Measurements from ENCODE around the gene IDI1.
"Not testable (repeated sequence)": the region's sequence is repeated elsewhere in the genome, so short reads cannot be mapped to it uniquely, and the experiment has no call there.

IDI1 gene

DNA sequence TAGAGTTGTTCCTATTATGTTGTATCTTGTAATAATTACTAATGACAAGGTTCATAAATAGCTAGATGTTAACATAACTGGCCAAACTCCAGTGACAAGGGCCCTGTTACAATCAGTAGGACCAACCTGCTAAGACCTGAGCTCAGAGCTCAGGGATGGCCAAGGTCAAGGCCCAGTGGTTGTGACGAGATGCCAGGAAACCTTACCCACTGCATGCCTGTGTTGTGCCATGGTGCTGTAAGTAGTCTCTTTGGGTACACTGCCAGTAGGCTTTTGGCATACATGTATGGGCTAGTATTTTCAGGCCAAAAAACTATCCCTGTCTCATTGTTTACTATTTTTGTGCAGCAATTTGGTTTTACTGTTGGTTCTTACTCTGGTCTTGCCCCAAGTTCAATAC, 15.3 kb downstream of the IDI1 start:
- DNase-seq, result no peak

DNA sequence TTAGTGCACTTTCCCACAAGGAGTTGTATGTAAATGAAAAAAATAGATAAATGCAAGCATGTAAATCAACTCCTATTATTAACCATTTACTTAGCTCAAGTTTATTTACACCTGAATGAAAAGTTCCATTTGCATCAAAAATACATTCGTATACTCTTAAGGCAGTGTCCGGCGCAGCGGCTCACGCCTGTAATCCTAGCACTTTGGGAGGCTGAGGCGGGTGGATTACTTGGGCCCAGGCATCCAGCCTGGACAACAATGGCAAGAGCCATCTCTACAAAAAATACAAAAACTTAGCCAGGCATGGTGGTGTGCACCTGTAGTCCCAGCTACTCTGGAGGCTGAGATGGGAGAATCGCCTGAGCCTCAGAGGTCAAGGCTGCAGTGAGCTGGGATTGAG, 19.1 kb downstream of the IDI1 start:
- no peak for DNase-seq

DNA sequence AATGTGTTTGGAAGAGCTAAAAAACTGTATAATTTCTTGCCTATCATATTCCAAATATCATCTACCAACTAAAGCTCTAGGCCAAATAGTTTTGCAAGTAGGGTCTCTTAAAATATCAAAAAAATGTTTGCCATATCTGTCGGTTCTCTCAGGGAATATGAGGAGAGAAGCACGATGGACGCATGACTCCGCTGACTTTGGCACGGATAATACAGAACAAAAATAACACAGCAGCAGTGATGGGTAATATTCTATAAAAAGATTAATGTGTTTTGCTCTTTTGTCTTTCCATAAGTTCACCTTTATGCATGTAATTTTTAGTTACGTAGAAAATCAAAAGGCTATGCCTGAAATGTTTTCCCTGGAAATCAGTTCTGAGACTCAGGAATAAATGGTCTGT, 22.3 kb downstream of the IDI1 start:
- DNase-seq, result no peak

- no peak for DNase-seq
Observed at GRCh38 chr10:1025683-1026082, 23.2 kb downstream of the IDI1 start, which contains the start of gene IDI2. IDI2 (minus strand) TSS chr10:1025859; CDS start chr10:1024723, 1,136 bp downstream.

GRCh38 chr10:1024103-1024502, 24.8 kb downstream of the IDI1 start:
- DNase-seq, result no peak

DNA sequence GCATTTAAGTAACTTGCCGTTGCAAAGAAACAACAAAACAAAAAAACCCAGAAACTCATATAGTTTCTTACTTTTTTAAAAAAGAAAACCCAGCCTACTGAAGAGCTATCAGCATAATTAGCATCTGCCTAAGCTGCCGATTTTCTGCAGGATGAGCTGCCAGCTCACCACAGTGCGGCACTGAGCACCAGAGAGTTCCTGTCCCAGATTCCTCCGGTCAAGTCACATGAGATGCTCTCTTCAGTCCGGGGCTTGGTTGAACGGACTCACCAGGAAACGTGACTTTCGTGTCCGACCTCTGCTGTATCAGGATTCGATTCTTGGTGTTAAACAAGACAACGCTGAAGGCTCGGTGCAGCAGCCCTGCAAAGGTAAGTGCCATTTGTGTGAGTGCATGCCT, 26.5 kb downstream of the IDI1 start:
- DNase-seq, result no peak

- no peak for DNase-seq
Observed at GRCh38 chr10:1020958-1021357, 28.0 kb downstream of the IDI1 start.

GRCh38 chr10:1020460-1020859, 28.5 kb downstream of the IDI1 start:
- DNase-seq, result no peak

DNA sequence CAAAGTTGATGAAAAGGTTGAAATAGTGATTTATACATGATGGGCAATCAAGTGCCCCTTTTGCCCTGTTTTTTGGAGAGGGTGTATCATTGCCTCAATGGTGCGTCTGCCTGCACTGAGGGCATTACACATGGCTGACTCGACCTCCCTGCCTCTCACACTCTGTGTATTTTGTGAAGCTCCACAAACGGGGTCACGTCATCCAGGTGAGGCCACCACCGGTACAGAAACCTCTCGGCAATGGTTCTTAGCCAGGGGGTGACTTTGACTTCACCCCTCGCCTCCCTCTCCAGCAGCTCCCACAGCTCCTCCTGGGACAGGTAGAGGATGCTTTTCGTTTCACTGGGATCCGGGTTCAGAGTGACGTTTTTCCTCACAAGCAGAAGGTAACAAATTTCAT, 29.6 kb downstream of the IDI1 start:
- no peak for DNase-seq

DNA sequence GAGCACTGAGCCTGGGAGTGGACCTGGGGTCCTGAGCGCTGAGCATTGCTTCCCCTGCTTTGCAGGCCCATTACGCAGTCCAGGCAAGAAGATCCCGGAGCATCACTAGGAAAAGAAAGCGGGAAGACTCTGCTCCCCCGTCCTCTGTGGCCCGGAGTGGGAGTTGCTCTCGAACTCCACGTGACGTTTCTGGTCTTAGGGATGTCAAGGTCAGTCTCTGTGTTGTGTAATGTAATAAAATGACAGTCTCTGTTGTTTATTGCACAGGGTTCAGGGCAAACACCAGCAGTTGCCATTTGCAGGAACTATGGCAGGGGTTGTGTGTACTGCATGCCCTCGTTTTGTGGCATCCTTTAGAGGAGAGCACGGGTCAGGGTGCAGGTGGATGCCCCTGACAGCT, 33.2 kb downstream of the IDI1 start:
- DNase-seq, result no peak

DNA sequence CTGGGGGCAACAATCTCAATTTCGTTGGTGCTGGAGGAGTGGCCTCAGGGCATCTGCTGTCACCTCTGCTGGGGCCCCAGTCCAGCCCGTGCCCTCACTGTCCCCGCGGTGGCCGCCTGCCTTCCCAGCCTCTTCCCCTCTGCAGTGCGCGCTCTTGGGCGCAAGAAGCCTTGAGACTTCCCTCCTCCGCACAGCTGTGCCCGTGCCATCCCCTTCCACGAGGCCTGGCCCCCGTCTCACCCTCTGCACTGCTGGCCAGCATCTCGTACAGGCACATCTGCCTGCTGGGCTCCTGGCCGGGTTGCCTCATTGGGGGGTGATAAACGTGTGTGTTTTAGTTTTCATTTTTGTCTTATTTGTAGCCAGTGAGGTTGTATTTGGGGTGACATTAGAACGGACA, 37.2 kb downstream of the IDI1 start:
- DNase-seq, result no peak

- DNase-seq, result no peak
Observed at GRCh38 chr10:1010703-1011102, 38.2 kb downstream of the IDI1 start.

DNA sequence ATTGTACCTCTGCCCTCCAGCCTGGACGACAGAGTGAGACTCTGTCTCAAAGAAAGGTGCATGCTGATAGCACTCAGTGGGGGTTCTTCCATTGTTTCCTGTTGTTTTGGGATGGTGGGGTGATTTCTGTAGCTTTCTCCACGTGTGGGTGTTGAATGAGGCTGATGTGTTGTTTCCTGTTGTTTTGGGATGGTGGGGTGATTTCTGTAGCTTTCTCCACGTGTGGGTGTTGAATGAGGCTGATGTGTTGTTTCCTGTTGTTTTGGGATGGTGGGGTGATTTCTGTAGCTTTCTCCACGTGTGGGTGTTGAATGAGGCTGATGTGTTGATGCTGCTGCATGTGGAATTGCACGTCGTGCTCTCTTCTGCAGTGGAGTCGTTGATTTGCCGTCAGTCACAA, 39.0 kb downstream of the IDI1 start:
- DNase-seq, result not testable (repeated sequence)

- no peak for DNase-seq
Observed at GRCh38 chr10:1009071-1009494, 39.8 kb downstream of the IDI1 start.

DNA sequence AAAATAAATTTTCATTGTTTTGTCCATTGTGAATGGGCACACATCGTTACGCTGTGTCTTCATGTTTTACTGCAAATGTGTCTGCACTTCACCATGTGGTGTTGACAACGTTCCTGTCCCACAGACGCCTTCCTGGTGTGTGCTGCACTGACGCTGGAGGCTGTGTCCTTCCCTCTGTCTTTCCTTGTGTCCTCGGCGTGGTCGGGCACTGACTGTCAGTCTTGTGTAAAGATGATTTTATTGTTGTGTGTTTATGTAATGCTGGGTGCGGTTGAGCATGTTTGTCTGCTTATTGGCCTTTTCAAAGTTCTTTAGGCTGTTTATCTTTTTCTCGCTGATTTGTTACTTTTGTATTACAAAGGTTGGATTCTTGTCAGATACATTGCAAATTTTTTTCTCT, 41.3 kb downstream of the IDI1 start:
- DNase-seq, result no peak

- no peak for DNase-seq
Observed at GRCh38 chr10:1006573-1006972, 42.3 kb downstream of the IDI1 start.

DNA sequence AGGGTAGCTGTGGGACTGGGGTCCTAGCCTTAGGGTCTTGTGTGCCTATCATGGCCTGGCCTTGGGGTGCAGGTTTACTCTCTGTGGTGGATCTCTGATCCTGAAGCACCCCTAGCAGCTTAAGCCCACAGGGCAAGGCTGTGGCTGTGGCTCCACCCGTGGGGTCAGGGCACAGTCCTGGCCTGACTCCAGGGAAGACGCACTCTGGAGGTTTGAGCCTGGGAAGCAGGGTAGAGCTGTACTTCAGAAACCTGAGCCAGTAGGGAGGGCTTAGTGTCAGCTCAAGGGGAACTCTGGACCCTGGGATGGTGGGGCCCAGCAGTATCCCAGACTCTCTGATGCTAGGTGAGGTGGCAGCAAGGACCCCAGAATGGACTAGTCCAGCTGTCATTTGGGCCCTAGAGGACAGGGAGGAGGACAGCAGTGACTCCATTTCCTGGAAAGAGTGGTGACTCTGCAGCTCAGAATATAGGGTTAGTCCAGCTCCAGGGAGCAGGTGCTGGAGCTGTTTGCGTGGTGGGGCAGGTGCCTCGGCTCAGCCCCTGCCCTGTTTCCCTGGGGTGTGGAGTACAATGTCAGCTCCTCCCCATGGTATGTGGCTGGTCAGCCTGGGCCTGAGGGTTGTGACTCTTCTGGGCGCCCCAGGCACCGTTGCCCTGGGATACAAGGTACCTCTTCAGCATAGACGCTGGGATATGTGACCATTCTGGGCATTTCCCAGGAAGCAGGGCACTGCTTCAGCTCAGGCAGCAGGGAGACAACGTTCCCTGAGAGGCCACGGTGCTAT, 44.8 kb downstream of the IDI1 start:
- no peak for DNase-seq

DNA sequence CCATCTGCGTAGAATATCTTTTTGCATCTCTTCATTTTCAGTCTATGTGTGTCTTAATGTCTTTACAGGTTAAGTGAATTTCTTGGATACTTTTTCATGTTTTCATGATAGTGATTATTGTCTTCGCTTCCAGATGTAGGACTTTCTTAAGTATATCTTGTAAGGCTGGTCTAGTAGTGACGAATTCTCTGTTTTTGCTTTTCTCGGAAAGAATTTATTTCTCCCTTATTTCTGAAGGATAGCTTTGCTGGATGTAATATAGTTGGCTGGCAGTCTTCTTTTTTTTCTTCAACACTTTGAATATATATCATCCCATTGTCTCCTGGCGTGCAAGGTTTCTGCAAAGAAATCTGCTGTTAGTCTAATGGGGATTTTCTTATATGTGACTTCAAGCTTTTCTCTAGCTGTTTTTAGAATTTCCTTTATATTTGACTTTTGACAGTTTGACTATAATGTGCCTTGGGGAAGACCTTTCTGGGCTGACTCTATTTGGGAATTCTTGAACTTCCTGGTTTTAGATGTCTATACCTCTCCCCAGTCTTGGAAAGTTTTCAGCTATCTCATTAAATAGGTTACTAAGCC, 46.4 kb downstream of the IDI1 start:
- no peak for DNase-seq

GRCh38 chr10:997266-998022, 51.5 kb downstream of the IDI1 start:
- no peak for DNase-seq

- DNase-seq, result no peak
Observed at GRCh38 chr10:996031-996430, 52.9 kb downstream of the IDI1 start.

DNA sequence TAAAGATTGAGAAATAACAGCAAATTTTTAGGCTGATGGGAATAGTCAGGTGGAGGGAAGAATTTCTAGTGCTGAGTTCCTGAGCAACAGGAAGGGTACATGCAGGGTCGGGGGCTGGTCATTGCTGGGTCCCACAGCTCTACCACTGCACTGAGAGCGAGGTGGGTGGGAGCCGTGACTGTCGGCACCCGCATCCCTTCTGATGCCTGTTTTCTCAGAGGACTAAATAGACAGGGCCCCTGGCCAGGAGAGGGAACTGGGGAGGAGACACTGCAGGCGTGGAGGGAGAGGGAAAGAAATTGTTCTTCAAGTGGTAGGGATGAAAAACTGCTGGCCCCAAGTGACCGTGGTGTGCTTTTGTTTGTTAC, 53.4 kb downstream of the IDI1 start:
- DNase-seq, result no peak

DNA sequence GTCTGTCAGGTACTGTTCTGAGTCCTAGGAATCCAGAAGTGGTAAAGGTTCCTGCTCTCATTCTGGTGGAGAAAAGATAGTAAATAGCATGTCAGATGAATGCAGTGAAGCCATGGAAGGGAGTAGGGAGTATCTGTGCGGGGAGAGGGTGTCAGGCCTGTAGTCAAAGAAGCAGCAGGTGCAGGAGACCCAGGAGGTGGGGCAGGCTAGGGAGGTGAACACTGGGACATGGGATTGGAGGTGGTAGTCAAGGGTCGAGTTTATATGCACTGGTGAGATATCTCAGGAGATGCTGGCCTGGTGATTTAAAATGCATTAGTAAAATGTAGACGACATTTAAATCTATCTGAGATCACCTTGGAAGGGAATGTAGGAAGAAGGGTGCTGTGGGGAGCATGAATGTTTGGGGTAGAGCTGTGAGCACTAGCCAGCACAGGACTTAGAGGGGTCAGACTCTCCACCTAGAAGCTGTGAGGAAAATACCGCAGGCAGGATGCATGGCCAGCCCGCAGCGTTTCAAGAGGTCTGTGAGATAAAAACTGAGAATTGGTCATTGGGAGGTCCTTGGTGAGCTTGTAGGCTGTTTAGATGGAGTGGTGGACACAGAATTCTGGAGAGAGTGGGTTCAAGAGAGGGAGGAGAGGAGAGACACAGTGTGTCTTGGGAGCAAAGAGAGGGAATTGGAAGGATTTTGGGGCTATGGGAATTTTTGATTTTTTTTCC, 53.9 kb downstream of the IDI1 start:
- no peak for DNase-seq

DNA sequence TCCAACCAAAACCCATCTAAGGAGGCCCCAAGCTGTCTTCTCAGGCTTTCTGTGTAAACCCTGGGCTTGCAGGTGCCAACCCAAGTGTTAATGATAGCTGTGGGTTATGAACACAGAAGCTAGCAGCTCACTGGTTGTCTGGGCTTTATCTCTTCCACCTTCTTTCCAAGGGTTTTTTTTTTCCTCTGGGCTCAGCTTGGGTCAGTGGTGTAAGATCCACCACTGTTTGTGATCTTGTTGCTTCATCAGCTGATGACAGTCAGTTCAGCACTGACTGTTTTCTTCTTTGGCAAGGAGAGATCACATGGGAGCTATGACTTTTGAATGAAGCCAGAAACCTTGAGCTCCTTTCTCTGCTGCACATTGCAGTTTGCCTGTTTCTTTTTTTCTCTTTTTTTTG, 56.0 kb downstream of the IDI1 start:
- DNase-seq, result no peak
